Prostate gland (tissue), 2 donors: ENCODE data around the gene ORAI3. TPM values are rescaled to one million over a fixed set of nuclear protein-coding genes. Genes with fewer than 3 reads are reported as not detected.

Experiments
- DNase-seq: peaks from one replicate; pipeline ENCODE4 v3.0.0-alpha.2; 2019; ENCODE audit warnings: low spot score
- H3K27ac ChIP-seq, 2 donors: fragments of 200-600 bp; sonication (generic); 2 replicates each; pipeline ENCODE4 v1.5.1; 2017 to 2019
- H3K27me3 ChIP-seq: fragments of 200-600 bp; sonication (generic); replicated peaks from 2 replicates; pipeline ENCODE4 v1.5.1; 2019; ENCODE audit not compliant: insufficient read depth
- H3K36me3 ChIP-seq, 2 donors: fragments of 200-600 bp; sonication (generic); 1 replicate in 1 of 2; 2 replicates in 1 of 2; pipeline versions ENCODE4 v1.5.1 to v1.8.1; 2017 to 2019
- H3K4me1 ChIP-seq: fragments of 200-600 bp; sonication (generic); replicated peaks from 2 replicates; pipeline ENCODE4 v1.5.1; 2019
- H3K4me3 ChIP-seq, 2 donors: fragments of 200-600 bp; sonication (generic); 2 replicates each; pipeline ENCODE4 v1.5.1; 2017 to 2019
- H3K9me3 ChIP-seq: fragments of 200-600 bp; sonication (generic); 2 replicates; pipeline ENCODE4 v1.5.1; 2017
- CTCF ChIP-seq, 4 experiments: fragments of 200-600 bp in 2 of 4; fragments of 450-650 bp in 2 of 4; sonication (generic) in 2 of 4; IDR thresholded peaks; 1 replicate in 3 of 4; 2 replicates in 1 of 4; pipeline ENCODE4 v1.5.1; 2016 to 2019; ENCODE audit warnings: antibody characterized with exemption in 4 of 4, mild to moderate bottlenecking in 2 of 4, moderate library complexity in 2 of 4
- POLR2A ChIP-seq: fragments of 450-650 bp; IDR thresholded peaks from one replicate; pipeline ENCODE4 v1.6.1; 2016; ENCODE audit warnings: antibody characterized with exemption, mild to moderate bottlenecking
- POLR2AphosphoS5 ChIP-seq: sonication (generic); formaldehyde crosslinking; IDR thresholded peaks from one replicate; pipeline ENCODE4 v1.6.1; 2017; ENCODE audit warnings: antibody characterized with exemption
- WGBS: methylation state at CpG from one replicate; pipeline ENCODE4 v1.1.5; 2018; 5-methylcytosine and 5-hydroxymethylcytosine counted together
- intact Hi-C: fragments of 100-400 bp; cut with DNase I; formaldehyde crosslinking; loops from one replicate; pipeline ENCODE4 v1.14.2; 2022
- total RNA-seq, 2 donors: library from RNA; depleted of rRNA; stranded (reverse); fragments of >200 nt; gene quantifications; one replicate each; pipeline ENCODE4 v1.1.0, GENCODE V29; 2016

Gene ORAI3
- total RNA-seq, 2 donors from 2014 or later = 74.6 to 114 TPM

DNA sequence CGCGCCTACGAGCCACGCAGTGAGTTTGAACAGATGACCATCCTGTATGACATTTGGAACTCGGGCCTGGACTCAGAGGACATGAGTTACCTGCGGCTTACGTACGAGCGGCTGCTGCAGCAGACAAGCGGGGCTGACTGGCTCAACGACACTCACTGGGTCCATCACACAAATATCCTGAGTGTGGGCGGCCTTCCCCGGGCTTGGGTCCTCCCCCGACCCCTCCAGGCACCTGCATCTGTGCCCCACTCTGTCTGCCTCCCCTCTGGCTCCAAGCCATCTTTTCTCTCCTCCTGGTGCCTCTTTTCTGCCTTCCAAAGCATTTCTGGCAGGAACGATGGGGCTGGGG lies 31.1 kb downstream of the ORAI3 start:
- Histone ChIP-seq H3K4me1 (no peaks in the 10 kb centered on the region), H3K4me3 (no peak overlapping the region), H3K9me3 (no peaks in the 10 kb centered on the region), H3K36me3 (peaks cover 9 to 35% of the 10 kb centered on the region in 2 donors), H3K27ac (no peak overlapping the region), H3K27me3 (no peaks in the 10 kb centered on the region)
- TF ChIP-seq POLR2A (no peak), POLR2AphosphoS5 (no peak), CTCF (IDR thresholded peaks at IDR 0.05) (no peak)
- intact Hi-C loops = loop anchor here (5.0 to 10.0 kb wide), 3 partner anchors 115 to 895 kb away; partner anchors contain the start of genes VKORC1 and ZNF267
- DNase-seq = no peak
- WGBS = 82% methylated on average over 11 of the region's 15 CpGs

- Histone ChIP-seq H3K4me1 (no peaks in the 10 kb centered on the region), H3K36me3 (peaks cover 9 to 35% of the 10 kb centered on the region in 2 donors), H3K27me3 (no peaks in the 10 kb centered on the region), H3K27ac (no peak overlapping the region), H3K4me3 (no peak overlapping the region), H3K9me3 (no peaks in the 10 kb centered on the region)
- 84% methylated on average over 29 of the region's 29 CpGs for WGBS
- DNase-seq = no peak
- intact Hi-C loops = loop anchor here (5.0 to 10.0 kb wide), 3 partner anchors 114 to 894 kb away; partner anchors contain the start of genes VKORC1 and ZNF267
- TF ChIP-seq POLR2AphosphoS5 (no peak), CTCF (IDR thresholded peaks at IDR 0.05) (no peak), POLR2A (no peak)
Observed at GRCh38 chr16:30980434-30980833, 31.6 kb downstream of the ORAI3 start.

GRCh38 chr16:30980959-30981358 lies 32.1 kb downstream of the ORAI3 start:
- no peak overlapping the region for H3K4me3 ChIP-seq
- DNase-seq = no peak
- TF ChIP-seq POLR2A (no peak), CTCF (IDR thresholded peaks at IDR 0.05) (no peak), POLR2AphosphoS5 (no peak)
- no peaks in the 10 kb centered on the region for H3K4me1 ChIP-seq
- no peaks in the 10 kb centered on the region for H3K9me3 ChIP-seq
- intact Hi-C loops = loop anchor here (5.0 to 10.0 kb wide), 3 partner anchors 114 to 894 kb away; partner anchors contain the start of genes VKORC1 and ZNF267
- H3K27ac ChIP-seq = no peak overlapping the region
- WGBS = 93% methylated on average over 14 of the region's 14 CpGs
- H3K36me3 ChIP-seq = peaks cover 5 to 32% of the 10 kb centered on the region in 2 donors
- H3K27me3 ChIP-seq = no peaks in the 10 kb centered on the region

GRCh38 chr16:30982548-30983288 lies 33.9 kb downstream of the ORAI3 start:
- Histone ChIP-seq H3K27me3 (no peaks in the 10 kb centered on the region), H3K36me3 (peaks cover 5 to 19% of the 10 kb centered on the region in 2 donors), H3K4me3 (no peak overlapping the region), H3K4me1 (no peaks in the 10 kb centered on the region), H3K9me3 (no peaks in the 10 kb centered on the region), H3K27ac (no peak overlapping the region)
- DNase-seq = no peak
- no peak for TF ChIP-seq CTCF (IDR thresholded peaks at IDR 0.05)
- TF ChIP-seq POLR2A = no peak
- no peak for TF ChIP-seq POLR2AphosphoS5
- intact Hi-C loops = loop anchor here (5.0 to 10.0 kb wide), 3 partner anchors 112 to 892 kb away; partner anchors contain the start of genes VKORC1 and ZNF267
- 72% methylated on average over 17 of the region's 17 CpGs for WGBS
